Measurements from ENCODE around the gene GALT.

Gene GALT

DNA sequence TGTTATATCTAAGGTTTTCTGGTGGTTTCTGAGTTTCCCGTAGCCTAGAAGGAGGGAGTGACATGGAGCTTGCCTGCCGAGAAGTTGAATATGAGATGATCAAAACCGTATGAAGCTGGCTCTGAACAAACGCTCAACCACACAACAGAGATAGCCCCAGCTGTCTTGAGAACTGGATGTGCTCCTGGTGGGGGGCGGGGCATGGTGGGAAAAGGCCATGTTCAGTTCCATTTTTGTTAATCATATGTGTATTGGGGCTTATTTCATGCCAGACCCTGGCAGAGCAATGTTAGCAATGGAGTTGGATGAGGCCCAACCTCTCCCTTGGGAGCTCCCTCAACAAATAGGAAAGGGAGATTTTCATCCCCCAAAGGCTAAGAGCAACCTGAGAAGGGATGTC, 39.8 kb downstream of the GALT start:
- DNase-seq = no peak

DNA sequence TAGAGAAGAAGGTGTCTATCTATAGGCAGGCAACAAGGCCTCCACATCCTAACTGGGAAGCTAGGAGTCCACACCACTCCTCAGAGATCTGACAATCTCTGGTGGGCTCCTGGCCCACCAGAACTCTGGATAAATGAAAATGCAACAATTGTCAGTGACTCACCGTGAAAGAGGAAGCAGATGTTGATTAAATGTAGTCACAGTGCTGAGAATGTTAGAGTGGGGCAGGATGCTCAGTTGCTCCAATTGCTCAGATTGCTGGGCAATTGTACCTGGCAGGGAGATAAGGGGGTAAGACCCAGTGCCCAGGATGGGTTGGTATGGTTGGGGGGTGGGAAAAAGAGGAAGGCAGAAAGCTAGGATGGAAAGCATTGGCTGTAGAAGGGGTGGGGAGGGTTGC, 40.3 kb downstream of the GALT start:
- DNase-seq = no peak

GRCh38 chr9:34687276-34688030, 41.0 kb downstream of the GALT start:
- DNase-seq = no peak

DNA sequence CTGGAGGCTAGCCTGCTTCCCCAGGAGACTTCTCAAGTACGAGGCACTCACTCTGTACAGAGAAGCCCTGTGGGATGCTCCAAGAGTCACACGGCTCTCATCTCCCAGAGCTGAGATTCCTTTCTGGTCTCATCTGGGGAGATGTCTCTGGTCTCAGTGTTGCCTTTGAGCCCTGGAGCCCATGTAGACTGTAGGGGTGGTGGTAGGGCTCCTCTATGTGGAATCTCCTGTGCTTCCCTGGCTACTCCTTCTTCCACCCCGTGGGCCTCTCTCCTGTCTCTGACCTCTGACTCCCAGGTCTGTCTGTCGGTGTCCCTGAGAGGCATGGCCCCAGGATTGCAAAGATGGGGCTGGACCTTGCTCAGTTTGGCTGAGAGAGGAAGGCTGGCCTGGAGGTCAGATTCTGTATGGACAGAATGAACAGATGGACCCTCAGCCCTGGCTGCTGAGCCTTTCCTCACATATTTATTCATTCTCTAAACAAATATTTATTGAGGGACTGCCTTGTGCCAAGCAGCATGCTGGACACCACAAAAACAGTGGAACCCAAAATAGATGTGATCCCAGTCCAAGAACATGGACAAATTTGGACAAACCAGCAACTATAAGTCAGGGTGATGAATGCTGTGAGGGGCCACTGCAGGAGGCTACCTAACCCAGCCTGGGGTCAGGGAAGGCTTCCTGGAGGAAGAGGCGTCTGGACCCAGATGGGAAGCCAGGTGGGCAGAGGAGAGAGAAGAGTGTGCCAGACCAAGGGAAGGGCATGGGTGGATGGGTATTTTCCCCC, 42.0 kb downstream of the GALT start:
- no peak for DNase-seq

GRCh38 chr9:34689116-34689470, 42.6 kb downstream of the GALT start:
- no peak for DNase-seq

- no peak for DNase-seq
Observed at GRCh38 chr9:34689512-34689911, 43.0 kb downstream of the GALT start.

GRCh38 chr9:34690983-34691935, 44.8 kb downstream of the GALT start, which contains the start of gene CCL19:
Gene CCL19, minus strand, starts transcription at chr9:34691276. Its CDS starts 137 bp downstream, at chr9:34691139.
- no peak for DNase-seq

DNA sequence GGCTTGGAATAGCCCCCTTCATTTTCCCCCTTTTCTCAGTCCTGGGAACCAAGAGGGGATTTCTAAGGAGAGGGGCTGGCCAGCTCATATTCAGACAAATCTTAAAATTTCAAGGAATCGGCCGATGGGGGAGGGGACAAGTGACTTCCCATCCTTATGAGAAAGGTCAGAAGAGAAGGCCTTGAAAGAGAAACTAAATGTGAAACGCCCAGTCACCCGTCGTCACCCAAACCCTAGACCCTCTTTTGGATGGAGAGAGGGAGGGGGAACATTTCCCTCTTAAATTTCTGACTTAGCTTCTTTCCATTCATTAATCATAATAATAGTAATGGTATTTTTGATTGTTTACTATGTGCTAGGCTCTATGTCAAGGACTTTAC, 45.5 kb downstream of the GALT start:
- no peak for DNase-seq

GRCh38 chr9:34693560-34693959, 47.1 kb downstream of the GALT start:
- DNase-seq = no peak

DNA sequence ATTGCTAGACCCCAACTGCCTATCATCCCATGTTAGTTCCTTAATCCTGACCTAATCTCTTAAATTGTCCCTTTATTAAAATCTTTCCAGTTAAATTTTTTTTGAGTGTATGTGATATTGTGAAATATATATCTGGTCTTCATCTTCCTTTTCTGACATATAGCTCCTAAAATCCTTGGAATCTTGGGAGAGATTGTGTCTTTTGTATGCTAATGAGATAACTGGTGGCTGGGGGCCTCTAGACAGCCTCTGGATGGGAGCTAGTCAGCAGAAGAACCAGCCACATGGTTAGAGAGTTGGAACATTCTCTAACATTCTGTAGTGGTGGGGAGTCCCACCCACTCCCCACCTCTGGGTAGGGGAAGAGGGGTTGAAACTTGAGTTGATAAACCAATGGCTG, 48.3 kb downstream of the GALT start:
- no peak for DNase-seq
